ENCODE data around the gene ECT2L. TPM values are rescaled to one million over a fixed set of nuclear protein-coding genes. Genes with fewer than 3 reads are reported as not detected.

ECT2L gene
- total and polyA plus RNA-seq, 2 experiments from 2014 or later = 0.03 to 0.15 TPM

DNA sequence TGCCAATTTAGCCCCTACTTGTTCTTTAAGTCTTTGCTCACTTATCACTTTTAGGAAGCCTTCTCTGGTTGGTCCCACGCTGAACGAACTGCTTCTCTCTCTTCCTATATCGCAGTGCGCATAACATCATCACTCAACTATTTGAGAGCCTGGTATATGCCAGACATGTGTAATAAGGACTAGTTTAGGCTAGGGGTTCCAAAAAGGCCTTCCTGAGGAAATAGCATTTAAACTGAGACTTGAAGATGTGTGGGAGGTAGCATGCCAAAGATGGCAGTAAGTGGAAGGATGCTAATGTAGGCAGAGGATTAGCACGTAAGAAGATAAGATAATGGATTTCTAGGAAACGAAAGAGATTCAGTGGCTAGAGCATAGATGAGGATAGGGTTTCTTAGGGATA is 17.6 kb upstream of the ECT2L start:
- Histone ChIP-seq H3K9me2 (ENCODE audit: insufficient read depth) (no peaks in the 10 kb centered on the region), H3K4me2 (no peak overlapping the region)

More for the DNA sequence above, 17.6 kb upstream of the ECT2L start:
- H3K36me3 ChIP-seq (ENCODE audit: insufficient read depth) = no peaks in the 10 kb centered on the region
- H3K79me2 ChIP-seq (replicated peaks; ENCODE audit: insufficient read depth) = no peaks in the 10 kb centered on the region
- no peaks in the 10 kb centered on the region for H3F3A ChIP-seq (replicated peaks; ENCODE audit: low read depth)
- Mint-ChIP-seq H3K4me1 (no peaks in the 10 kb centered on the region), H3K27me3 (ENCODE audit: insufficient read depth, low read depth, poor library complexity) (peaks cover 9% of the 10 kb centered on the region), H3K4me3 (no peak overlapping the region), H3K36me3 (ENCODE audit: low read depth) (no peaks in the 10 kb centered on the region), H3K9me3 (no peaks in the 10 kb centered on the region), H3K27ac (no peak overlapping the region)
- DNase-seq (ENCODE audit: low spot score) = no peak
- H2AFZ ChIP-seq = no peak overlapping the region
- no peaks in the 10 kb centered on the region for H4K20me1 ChIP-seq (replicated peaks; ENCODE audit: insufficient read depth)
- ATAC-seq = no peak
- TF ChIP-seq, protein P1, sequence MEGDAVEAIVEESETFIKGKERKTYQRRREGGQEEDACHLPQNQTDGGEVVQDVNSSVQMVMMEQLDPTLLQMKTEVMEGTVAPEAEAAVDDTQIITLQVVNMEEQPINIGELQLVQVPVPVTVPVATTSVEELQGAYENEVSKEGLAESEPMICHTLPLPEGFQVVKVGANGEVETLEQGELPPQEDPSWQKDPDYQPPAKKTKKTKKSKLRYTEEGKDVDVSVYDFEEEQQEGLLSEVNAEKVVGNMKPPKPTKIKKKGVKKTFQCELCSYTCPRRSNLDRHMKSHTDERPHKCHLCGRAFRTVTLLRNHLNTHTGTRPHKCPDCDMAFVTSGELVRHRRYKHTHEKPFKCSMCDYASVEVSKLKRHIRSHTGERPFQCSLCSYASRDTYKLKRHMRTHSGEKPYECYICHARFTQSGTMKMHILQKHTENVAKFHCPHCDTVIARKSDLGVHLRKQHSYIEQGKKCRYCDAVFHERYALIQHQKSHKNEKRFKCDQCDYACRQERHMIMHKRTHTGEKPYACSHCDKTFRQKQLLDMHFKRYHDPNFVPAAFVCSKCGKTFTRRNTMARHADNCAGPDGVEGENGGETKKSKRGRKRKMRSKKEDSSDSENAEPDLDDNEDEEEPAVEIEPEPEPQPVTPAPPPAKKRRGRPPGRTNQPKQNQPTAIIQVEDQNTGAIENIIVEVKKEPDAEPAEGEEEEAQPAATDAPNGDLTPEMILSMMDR (conservative IDR thresholded peaks at IDR 0.05; ENCODE audit: low read depth in 2 of 2) = no peak
- no peak for TF ChIP-seq POLR2AphosphoS5 (IDR thresholded peaks at IDR 0.05; ENCODE audit: low read depth)
- TF ChIP-seq EZH2phosphoT487 (IDR thresholded peaks at IDR 0.05; ENCODE audit: unreplicated experiment) = no peak
- TF ChIP-seq EZH2 (IDR thresholded peaks at IDR 0.05; ENCODE audit: low read depth, unreplicated experiment) = no peak
- TF ChIP-seq, protein P2, sequence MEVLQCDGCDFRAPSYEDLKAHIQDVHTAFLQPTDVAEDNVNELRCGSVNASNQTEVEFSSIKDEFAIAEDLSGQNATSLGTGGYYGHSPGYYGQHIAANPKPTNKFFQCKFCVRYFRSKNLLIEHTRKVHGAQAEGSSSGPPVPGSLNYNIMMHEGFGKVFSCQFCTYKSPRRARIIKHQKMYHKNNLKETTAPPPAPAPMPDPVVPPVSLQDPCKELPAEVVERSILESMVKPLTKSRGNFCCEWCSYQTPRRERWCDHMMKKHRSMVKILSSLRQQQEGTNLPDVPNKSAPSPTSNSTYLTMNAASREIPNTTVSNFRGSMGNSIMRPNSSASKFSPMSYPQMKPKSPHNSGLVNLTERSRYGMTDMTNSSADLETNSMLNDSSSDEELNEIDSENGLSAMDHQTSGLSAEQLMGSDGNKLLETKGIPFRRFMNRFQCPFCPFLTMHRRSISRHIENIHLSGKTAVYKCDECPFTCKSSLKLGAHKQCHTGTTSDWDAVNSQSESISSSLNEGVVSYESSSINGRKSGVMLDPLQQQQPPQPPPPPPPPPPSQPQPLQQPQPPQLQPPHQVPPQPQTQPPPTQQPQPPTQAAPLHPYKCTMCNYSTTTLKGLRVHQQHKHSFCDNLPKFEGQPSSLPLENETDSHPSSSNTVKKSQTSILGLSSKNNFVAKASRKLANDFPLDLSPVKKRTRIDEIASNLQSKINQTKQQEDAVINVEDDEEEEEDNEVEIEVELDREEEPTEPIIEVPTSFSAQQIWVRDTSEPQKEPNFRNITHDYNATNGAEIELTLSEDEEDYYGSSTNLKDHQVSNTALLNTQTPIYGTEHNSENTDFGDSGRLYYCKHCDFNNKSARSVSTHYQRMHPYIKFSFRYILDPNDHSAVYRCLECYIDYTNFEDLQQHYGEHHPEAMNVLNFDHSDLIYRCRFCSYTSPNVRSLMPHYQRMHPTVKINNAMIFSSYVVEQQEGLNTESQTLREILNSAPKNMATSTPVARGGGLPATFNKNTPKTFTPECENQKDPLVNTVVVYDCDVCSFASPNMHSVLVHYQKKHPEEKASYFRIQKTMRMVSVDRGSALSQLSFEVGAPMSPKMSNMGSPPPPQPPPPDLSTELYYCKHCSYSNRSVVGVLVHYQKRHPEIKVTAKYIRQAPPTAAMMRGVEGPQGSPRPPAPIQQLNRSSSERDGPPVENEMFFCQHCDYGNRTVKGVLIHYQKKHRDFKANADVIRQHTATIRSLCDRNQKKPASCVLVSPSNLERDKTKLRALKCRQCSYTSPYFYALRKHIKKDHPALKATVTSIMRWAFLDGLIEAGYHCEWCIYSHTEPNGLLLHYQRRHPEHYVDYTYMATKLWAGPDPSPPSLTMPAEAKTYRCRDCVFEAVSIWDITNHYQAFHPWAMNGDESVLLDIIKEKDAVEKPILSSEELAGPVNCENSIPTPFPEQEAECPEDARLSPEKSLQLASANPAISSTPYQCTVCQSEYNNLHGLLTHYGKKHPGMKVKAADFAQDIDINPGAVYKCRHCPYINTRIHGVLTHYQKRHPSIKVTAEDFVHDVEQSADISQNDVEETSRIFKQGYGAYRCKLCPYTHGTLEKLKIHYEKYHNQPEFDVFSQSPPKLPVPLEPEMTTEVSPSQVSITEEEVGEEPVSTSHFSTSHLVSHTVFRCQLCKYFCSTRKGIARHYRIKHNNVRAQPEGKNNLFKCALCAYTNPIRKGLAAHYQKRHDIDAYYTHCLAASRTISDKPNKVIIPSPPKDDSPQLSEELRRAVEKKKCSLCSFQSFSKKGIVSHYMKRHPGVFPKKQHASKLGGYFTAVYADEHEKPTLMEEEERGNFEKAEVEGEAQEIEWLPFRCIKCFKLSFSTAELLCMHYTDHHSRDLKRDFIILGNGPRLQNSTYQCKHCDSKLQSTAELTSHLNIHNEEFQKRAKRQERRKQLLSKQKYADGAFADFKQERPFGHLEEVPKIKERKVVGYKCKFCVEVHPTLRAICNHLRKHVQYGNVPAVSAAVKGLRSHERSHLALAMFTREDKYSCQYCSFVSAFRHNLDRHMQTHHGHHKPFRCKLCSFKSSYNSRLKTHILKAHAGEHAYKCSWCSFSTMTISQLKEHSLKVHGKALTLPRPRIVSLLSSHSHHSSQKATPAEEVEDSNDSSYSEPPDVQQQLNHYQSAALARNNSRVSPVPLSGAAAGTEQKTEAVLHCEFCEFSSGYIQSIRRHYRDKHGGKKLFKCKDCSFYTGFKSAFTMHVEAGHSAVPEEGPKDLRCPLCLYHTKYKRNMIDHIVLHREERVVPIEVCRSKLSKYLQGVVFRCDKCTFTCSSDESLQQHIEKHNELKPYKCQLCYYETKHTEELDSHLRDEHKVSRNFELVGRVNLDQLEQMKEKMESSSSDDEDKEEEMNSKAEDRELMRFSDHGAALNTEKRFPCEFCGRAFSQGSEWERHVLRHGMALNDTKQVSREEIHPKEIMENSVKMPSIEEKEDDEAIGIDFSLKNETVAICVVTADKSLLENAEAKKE (CRISPR knock-in tag; IDR thresholded peaks at IDR 0.05) = no peak
- no peak for TF ChIP-seq NANOG (IDR thresholded peaks at IDR 0.05; ENCODE audit: borderline replicate concordance)
- no peak for TF ChIP-seq JUNB (IDR thresholded peaks at IDR 0.05; ENCODE audit: unreplicated experiment)
- no peak for TF ChIP-seq ZNF331 (CRISPR knock-in tag; IDR thresholded peaks at IDR 0.05; ENCODE audit: low read depth)
- TF ChIP-seq, protein P3, sequence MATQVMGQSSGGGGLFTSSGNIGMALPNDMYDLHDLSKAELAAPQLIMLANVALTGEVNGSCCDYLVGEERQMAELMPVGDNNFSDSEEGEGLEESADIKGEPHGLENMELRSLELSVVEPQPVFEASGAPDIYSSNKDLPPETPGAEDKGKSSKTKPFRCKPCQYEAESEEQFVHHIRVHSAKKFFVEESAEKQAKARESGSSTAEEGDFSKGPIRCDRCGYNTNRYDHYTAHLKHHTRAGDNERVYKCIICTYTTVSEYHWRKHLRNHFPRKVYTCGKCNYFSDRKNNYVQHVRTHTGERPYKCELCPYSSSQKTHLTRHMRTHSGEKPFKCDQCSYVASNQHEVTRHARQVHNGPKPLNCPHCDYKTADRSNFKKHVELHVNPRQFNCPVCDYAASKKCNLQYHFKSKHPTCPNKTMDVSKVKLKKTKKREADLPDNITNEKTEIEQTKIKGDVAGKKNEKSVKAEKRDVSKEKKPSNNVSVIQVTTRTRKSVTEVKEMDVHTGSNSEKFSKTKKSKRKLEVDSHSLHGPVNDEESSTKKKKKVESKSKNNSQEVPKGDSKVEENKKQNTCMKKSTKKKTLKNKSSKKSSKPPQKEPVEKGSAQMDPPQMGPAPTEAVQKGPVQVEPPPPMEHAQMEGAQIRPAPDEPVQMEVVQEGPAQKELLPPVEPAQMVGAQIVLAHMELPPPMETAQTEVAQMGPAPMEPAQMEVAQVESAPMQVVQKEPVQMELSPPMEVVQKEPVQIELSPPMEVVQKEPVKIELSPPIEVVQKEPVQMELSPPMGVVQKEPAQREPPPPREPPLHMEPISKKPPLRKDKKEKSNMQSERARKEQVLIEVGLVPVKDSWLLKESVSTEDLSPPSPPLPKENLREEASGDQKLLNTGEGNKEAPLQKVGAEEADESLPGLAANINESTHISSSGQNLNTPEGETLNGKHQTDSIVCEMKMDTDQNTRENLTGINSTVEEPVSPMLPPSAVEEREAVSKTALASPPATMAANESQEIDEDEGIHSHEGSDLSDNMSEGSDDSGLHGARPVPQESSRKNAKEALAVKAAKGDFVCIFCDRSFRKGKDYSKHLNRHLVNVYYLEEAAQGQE (IDR thresholded peaks at IDR 0.05; ENCODE audit: unreplicated experiment) = no peak
- TF ChIP-seq, protein P4, sequence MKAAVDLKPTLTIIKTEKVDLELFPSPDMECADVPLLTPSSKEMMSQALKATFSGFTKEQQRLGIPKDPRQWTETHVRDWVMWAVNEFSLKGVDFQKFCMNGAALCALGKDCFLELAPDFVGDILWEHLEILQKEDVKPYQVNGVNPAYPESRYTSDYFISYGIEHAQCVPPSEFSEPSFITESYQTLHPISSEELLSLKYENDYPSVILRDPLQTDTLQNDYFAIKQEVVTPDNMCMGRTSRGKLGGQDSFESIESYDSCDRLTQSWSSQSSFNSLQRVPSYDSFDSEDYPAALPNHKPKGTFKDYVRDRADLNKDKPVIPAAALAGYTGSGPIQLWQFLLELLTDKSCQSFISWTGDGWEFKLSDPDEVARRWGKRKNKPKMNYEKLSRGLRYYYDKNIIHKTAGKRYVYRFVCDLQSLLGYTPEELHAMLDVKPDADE (IDR thresholded peaks at IDR 0.05) = no peak
- no peak overlapping the region for H3K27ac ChIP-seq (ENCODE audit: low read depth)
- no peak overlapping the region for H3K4me3 ChIP-seq
- H3K4me1 ChIP-seq (ENCODE audit: insufficient read depth) = no peaks in the 10 kb centered on the region
- H3K27me3 ChIP-seq (ENCODE audit: insufficient read depth) = no peaks in the 10 kb centered on the region
